ENCODE results near the gene UBE3A. TPM values are rescaled to one million over a fixed set of nuclear protein-coding genes. Genes with fewer than 3 reads are reported as not detected.

UBE3A gene
- total and polyA plus RNA-seq, 9 of the 15 experiments (the other 6 are each of a cell fraction or from before 2014, with no cell fraction given), result 29.3 to 103 (median 60.2) TPM

GRCh38 chr15:25436707-25437106 lies 2.1 kb downstream of the UBE3A start:
- Histone ChIP-seq H3K9me1 (ENCODE audit: control insufficient read depth, insufficient read depth, low read length) (no peaks in the 10 kb centered on the region), H3K79me2 (ENCODE audit: control insufficient read depth, insufficient read depth, low read length) (peaks cover 76% of the 10 kb centered on the region), H2AFZ (ENCODE audit: low read depth, low read length) (no peak overlapping the region), H3K4me3 (peak overlapping the region; percentile 95; the same call in 1 of the 2 replicates), H3K4me1 (replicated peaks in 1 of 2; ENCODE audit: control insufficient read depth in 2 of 2, insufficient read depth in 2 of 2, low read length in 2 of 2) (peaks cover 4 to 5% of the 10 kb centered on the region in 2 experiments; a peak in 2 of 5 replicates), H3K27ac (ENCODE audit: extremely low read depth, low read depth, low read length) (no peak overlapping the region), H3K27me3 (ENCODE audit: control insufficient read depth in 2 of 2, insufficient read depth in 2 of 2, low read length in 2 of 2) (no peaks in the 10 kb centered on the region), H3K9me3 (replicated peaks; ENCODE audit: control insufficient read depth, insufficient read depth, low read depth, low read length) (no peaks in the 10 kb centered on the region), H4K20me1 (replicated peaks; ENCODE audit: control insufficient read depth, insufficient read depth, low read length) (peaks cover 36% of the 10 kb centered on the region), H3K36me3 (ENCODE audit: control insufficient read depth, insufficient read depth, low read length) (peaks cover 19% of the 10 kb centered on the region; the same call in 2 of the 3 replicates), H3K9ac (ENCODE audit: insufficient read depth in 1 of 2, low read depth in 2 of 2, low read length in 2 of 2) (peak overlapping the region in 1 of 2 experiments; percentile 99; a peak in 3 of 4 replicates), H3K4me2 (ENCODE audit: insufficient read depth, low read length) (peak overlapping the region; percentile 86)
- no peak for ATAC-seq
- DNase-seq (ENCODE audit: extremely low read depth in 1 of 4, low spot score in 3 of 4), result no peak
- FAIRE-seq, result no peak
- ChIA-PET POLR2A (interaction anchor here (1.1 to 2.8 kb wide), 4 partner anchors 10 to 26 kb away, joined by 3 to 12 read pairs (median 4); no protein-coding TSS in a partner anchor), CTCF (ENCODE audit: low intra/inter-chr PET ratio) (no interaction called here)
- BruUV-seq (replicated peaks), result no TSS peak
- in situ Hi-C loops (cut with MboI), result no loop called here
- intact Hi-C loops (cut with micrococcal nuclease), result loop anchor here (5.0 kb wide), 3 partner anchors 39 to 89 kb away; no protein-coding TSS in a partner anchor
- TF ChIP-seq RNF219 (CRISPR knock-in tag; IDR thresholded peaks at IDR 0.05) (no peak), ZNF41 (CRISPR knock-in tag; conservative IDR thresholded peaks at IDR 0.05) (no peak), ZZZ3 (IDR thresholded peaks at IDR 0.05) (no peak), MGA (IDR thresholded peaks at IDR 0.05) (no peak), ZNF23 (CRISPR knock-in tag; IDR thresholded peaks at IDR 0.05) (no peak)
